Lower lobe of right lung (tissue), 2 donors: ENCODE measurements around the gene DDO. TPM values are rescaled to one million over a fixed set of nuclear protein-coding genes. Genes with fewer than 3 reads are reported as not detected.

Experiments
- ATAC-seq, 2 donors: fragments of 200-7000 bp; cut with Tn5 transposase; one replicate each; pipeline ENCODE4 v1.9.1; 2020 to 2022; ENCODE audit warnings: mild to moderate bottlenecking in 2 of 2, moderate library complexity in 2 of 2
- DNase-seq: peaks from one replicate; pipeline ENCODE4 v3.0.0-alpha.2; 2020
- H3K27ac ChIP-seq: fragments of 200-600 bp; one replicate; pipeline ENCODE4 v1.8.0; 2022
- H3K27me3 ChIP-seq: fragments of 200-600 bp; one replicate; pipeline ENCODE4 v1.8.0; 2022; ENCODE audit warnings: low read depth
- H3K36me3 ChIP-seq: fragments of 200-600 bp; one replicate; pipeline ENCODE4 v1.8.0; 2022; ENCODE audit warnings: mild to moderate bottlenecking
- H3K4me1 ChIP-seq: fragments of 200-600 bp; one replicate; pipeline ENCODE4 v1.8.0; 2022
- H3K4me3 ChIP-seq: fragments of 200-600 bp; one replicate; pipeline ENCODE4 v1.8.0; 2022; ENCODE audit warnings: mild to moderate bottlenecking
- H3K9me3 ChIP-seq: fragments of 200-600 bp; one replicate; pipeline ENCODE4 v1.8.0; 2022
- CTCF ChIP-seq: fragments of 200-600 bp; IDR thresholded peaks from one replicate; pipeline ENCODE4 v1.8.0; 2022; ENCODE audit warnings: antibody characterized with exemption, mild to moderate bottlenecking
- intact Hi-C: fragments of 100-400 bp; cut with DNase I; formaldehyde crosslinking; loops from one replicate; pipeline ENCODE4 v1.11.0; 2022
- total RNA-seq: library from RNA; stranded (reverse); fragmentation: NEBNext Ultra II Directional; extraction: Animal tissue kit (Norgen Biotek cat#: 25700); gene quantifications from one replicate; pipeline ENCODE4 v1.2.1, GENCODE V29; 2021
- donor health status: DM: no; HTN: yes; CAD: no; lungs with severe emphysema.

The DDO gene
- total RNA-seq, 1 donor from 2014 or later: 10.8 TPM

- no peaks in the 10 kb centered on the region for H3K4me1 ChIP-seq
- intact Hi-C loops: no loop called here
- TF ChIP-seq CTCF: no peak
- no peak overlapping the region for H3K27ac ChIP-seq
- H3K36me3 ChIP-seq: no peaks in the 10 kb centered on the region
- H3K9me3 ChIP-seq: no peaks in the 10 kb centered on the region
- DNase-seq: no peak
- H3K4me3 ChIP-seq: no peak overlapping the region
- peaks cover 3% of the 10 kb centered on the region for H3K27me3 ChIP-seq
- ATAC-seq: no peak
Observed at GRCh38 chr6:110364364-110365105, 50.8 kb downstream of the DDO start.

- no peak for TF ChIP-seq CTCF
- no peak for DNase-seq
- no peak for ATAC-seq
- Histone ChIP-seq H3K27me3 (peaks cover 9% of the 10 kb centered on the region), H3K36me3 (no peaks in the 10 kb centered on the region), H3K4me1 (no peaks in the 10 kb centered on the region), H3K9me3 (no peaks in the 10 kb centered on the region), H3K4me3 (no peak overlapping the region), H3K27ac (no peak overlapping the region)
- intact Hi-C loops: no loop called here
Observed at GRCh38 chr6:110363748-110364147, 51.6 kb downstream of the DDO start.

- Histone ChIP-seq H3K9me3 (no peaks in the 10 kb centered on the region), H3K27ac (no peak overlapping the region), H3K4me1 (peaks cover 5% of the 10 kb centered on the region), H3K27me3 (peaks cover 26% of the 10 kb centered on the region), H3K36me3 (no peaks in the 10 kb centered on the region), H3K4me3 (no peak overlapping the region)
- intact Hi-C loops: no loop called here
- TF ChIP-seq CTCF: no peak
- DNase-seq (no peak), ATAC-seq (no peak)
Observed at GRCh38 chr6:110360676-110361075, 54.7 kb downstream of the DDO start.

DNA sequence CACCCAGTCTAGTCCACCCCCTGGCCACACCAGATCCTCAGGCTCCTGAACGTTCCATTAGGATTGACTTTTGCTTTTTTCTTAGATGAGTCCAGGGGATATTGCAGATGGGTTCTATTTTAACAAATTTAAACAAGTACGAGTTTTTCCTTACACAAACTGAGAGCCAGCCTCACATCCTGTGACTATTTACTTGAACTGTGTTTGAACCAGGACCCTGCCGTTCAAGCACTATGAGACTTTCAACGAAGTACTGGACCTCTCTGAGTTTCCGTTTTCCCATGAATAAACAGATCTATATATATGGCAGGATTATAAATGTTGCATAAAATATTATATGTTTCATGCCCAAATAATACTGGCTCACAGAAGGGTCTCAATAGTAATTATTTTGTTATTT lies 55.8 kb downstream of the DDO start:
- Histone ChIP-seq H3K4me3 (no peak overlapping the region), H3K27ac (no peak overlapping the region), H3K4me1 (peaks cover 5% of the 10 kb centered on the region), H3K27me3 (peaks cover 26% of the 10 kb centered on the region), H3K36me3 (no peaks in the 10 kb centered on the region), H3K9me3 (no peaks in the 10 kb centered on the region)
- ATAC-seq (no peak), DNase-seq (no peak)
- intact Hi-C loops: no loop called here
- TF ChIP-seq CTCF: no peak

DNA sequence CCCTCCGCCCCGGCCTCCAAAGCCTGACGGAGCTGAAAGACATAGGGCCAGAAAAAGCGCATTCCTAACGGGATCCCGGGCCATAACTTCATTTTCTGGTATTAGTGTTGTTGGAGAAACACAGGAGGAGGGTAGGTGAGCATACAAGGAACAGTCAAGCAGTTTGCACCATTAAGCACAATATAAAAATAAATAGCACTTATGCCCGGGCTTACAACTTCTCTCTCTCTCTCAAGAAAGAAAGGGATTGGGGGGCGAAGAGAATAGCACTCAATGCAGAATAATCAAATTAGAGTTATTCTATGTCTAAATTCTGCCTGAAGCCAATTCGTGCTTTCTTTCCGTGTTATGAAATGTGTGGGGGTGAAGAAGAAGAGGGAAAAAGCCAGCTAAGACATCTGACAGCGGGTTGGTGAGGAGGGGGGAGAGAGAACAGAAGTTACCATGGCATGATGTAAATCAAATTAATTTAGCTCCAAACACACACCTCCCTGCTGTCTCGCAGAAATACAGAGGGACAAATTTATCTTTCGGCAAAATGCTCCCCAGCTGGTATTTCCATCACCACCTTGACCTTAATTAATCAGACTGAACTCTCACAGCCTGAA lies 56.7 kb downstream of the DDO start:
- Histone ChIP-seq H3K27me3 (peaks cover 26% of the 10 kb centered on the region), H3K36me3 (no peaks in the 10 kb centered on the region), H3K4me1 (peaks cover 5% of the 10 kb centered on the region), H3K4me3 (peak overlapping the region; percentile 63), H3K9me3 (no peaks in the 10 kb centered on the region), H3K27ac (peak overlapping the region; percentile 77)
- intact Hi-C loops: no loop called here
- TF ChIP-seq CTCF: no peak
- no peak for ATAC-seq
- no peak for DNase-seq
